ENCODE measurements around the gene NPHS2. TPM values are rescaled to one million over a fixed set of nuclear protein-coding genes. Genes with fewer than 3 reads are reported as not detected.

The NPHS2 gene
- not detected for total RNA-seq
- not detected for total RNA-seq (2013)

DNA sequence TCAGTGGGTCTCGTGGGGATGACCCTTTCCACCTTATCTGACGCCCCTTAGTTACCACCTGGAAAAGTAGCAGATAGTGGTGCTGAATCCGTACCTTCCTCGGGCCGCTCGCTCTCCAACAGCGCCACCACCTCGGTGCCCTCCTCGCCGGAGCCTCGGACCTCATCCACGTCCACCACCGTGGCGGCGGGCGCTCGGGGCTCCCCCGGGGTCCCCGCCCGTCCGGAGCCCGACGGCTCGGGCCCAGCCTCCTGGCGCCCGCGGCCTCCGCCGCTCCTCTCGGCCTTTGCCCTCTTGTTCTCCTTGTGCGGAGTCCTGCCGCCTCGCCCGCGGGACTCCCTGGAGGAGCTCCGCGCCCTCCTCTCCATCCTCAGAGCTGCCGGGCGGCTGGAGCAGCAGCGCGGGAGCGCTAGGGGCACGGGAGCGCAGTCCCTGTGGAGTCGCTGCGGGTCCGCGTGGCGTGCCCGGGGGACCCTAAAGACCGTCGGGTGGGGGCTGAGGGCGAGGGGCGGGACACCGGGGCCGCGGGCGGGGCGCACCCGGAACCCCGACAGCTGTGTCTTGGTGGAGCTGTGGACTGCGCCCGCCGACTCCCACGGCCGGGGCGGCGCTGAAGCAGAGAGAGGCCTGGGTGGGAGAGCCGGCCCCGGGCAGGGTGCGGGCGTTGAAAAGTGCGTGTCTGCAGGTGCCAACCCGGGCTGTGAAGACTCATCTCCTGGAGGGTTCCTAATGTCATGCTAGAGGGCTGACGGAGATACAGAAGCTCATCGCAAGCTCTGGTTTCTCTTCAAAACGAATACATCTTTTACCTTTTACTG lies at the start of gene NPHS2:
Gene NPHS2 (minus strand): TSS at position 452 of the 818 bp plus-strand sequence. CDS start 84 bp downstream, at position 368.
- no peaks in the 10 kb centered on the region for H3K9me3 ChIP-seq (ENCODE audit: control insufficient read depth, insufficient read depth, low read length)
- WGBS (ENCODE audit: insufficient coverage) = 9% methylated on average over 77 of the region's 77 CpGs
- ATAC-seq (no peak), DNase-seq (no peak)
- Mint-ChIP-seq H3K9me3 (peaks cover 0 to under 1% of the 10 kb centered on the region in 2 donors), H3K4me3 (no peak within 1 kb of the TSS), H3K27ac (no peak within 1 kb of the TSS), H3K36me3 (peaks cover 7% of the 10 kb centered on the region), H3K27me3 (ENCODE audit: low read depth in 2 of 2) (peaks cover 43% of the 10 kb centered on the region in 2 donors), H3K4me1 (peaks cover 0 to 5% of the 10 kb centered on the region in 2 donors)
- H3K4me3 ChIP-seq (ENCODE audit: low read length) = no peak within 1 kb of the TSS
- intact Hi-C loops (cut with micrococcal nuclease) = no loop called here
- H3K27me3 ChIP-seq (ENCODE audit: control insufficient read depth, insufficient read depth, low read length) = peaks cover 9% of the 10 kb centered on the region
- no peaks in the 10 kb centered on the region for H3K36me3 ChIP-seq (ENCODE audit: control insufficient read depth, insufficient read depth, low read length)
- TF ChIP-seq, protein P1, sequence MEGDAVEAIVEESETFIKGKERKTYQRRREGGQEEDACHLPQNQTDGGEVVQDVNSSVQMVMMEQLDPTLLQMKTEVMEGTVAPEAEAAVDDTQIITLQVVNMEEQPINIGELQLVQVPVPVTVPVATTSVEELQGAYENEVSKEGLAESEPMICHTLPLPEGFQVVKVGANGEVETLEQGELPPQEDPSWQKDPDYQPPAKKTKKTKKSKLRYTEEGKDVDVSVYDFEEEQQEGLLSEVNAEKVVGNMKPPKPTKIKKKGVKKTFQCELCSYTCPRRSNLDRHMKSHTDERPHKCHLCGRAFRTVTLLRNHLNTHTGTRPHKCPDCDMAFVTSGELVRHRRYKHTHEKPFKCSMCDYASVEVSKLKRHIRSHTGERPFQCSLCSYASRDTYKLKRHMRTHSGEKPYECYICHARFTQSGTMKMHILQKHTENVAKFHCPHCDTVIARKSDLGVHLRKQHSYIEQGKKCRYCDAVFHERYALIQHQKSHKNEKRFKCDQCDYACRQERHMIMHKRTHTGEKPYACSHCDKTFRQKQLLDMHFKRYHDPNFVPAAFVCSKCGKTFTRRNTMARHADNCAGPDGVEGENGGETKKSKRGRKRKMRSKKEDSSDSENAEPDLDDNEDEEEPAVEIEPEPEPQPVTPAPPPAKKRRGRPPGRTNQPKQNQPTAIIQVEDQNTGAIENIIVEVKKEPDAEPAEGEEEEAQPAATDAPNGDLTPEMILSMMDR (IDR thresholded peaks at IDR 0.05) = no peak
- no peak within 1 kb of the TSS for H3K27ac ChIP-seq (ENCODE audit: low read length)
- no peaks in the 10 kb centered on the region for H3K4me1 ChIP-seq (ENCODE audit: control insufficient read depth, insufficient read depth, low read length)

DNA sequence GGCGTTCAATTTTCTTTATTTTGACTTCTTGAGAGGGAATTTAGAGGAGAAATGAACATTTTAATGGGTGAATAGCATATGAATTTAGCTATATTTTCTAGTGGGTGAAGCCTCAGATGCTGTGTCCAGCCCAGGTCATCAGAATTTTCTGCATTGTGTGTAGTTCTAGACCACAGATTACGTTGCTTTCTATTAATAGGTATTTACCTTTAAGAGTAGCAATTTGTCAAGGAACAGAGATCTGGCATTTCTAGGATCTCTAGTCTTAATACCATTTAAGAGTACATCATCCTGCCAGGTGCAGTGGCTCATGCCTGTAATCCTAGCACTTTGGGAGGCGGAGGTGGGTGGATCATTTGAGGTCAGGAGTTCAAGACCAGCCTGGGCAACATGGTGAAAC lies 36.6 kb upstream of the NPHS2 start:
- Histone ChIP-seq H3K27ac (ENCODE audit: low read length) (no peak overlapping the region), H3K4me3 (ENCODE audit: low read length) (no peak overlapping the region), H3K36me3 (ENCODE audit: control insufficient read depth, insufficient read depth, low read length) (no peaks in the 10 kb centered on the region), H3K27me3 (ENCODE audit: control insufficient read depth, insufficient read depth, low read length) (peaks cover 5% of the 10 kb centered on the region), H3K4me1 (ENCODE audit: control insufficient read depth, insufficient read depth, low read length) (no peaks in the 10 kb centered on the region), H3K9me3 (ENCODE audit: control insufficient read depth, insufficient read depth, low read length) (no peaks in the 10 kb centered on the region)
- Mint-ChIP-seq H3K4me1 (no peaks in the 10 kb centered on the region), H3K36me3 (peaks cover 7% of the 10 kb centered on the region), H3K9me3 (peaks cover 0 to 2% of the 10 kb centered on the region in 2 donors), H3K27ac (no peak overlapping the region), H3K27me3 (ENCODE audit: low read depth in 2 of 2) (peaks cover 11 to 14% of the 10 kb centered on the region in 2 donors), H3K4me3 (no peak overlapping the region)
- DNase-seq (no peak), ATAC-seq (no peak)
- 77% methylated on average over 3 of the region's 3 CpGs for WGBS (ENCODE audit: insufficient coverage)
- intact Hi-C loops (cut with micrococcal nuclease) = no loop called here
- TF ChIP-seq, protein P1 (IDR thresholded peaks at IDR 0.05) = no peak

DNA sequence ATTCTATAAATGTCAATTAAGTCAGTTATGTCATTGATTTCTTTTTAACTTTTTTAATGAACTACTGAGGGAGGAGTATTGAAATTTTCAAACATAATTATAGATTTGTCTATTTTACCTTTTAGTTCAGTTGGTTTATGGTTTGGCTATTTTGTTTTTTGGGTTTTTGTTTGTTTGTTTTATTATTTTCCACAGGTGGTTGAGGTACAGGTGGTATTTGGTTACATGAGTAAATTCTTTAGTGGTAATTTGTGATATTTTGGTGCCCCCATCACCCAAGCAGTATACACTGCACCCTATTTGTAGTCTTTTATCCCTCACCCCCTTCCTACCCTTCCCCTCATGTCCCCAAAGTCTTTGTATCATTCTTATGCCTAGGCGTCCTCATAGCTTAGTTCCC lies 25.3 kb upstream of the NPHS2 start:
- no peaks in the 10 kb centered on the region for H3K36me3 ChIP-seq (ENCODE audit: control insufficient read depth, insufficient read depth, low read length)
- Mint-ChIP-seq H3K4me3 (no peak overlapping the region), H3K27ac (no peak overlapping the region), H3K27me3 (ENCODE audit: low read depth in 2 of 2) (peaks cover 0 to 7% of the 10 kb centered on the region in 2 donors), H3K9me3 (peaks cover 8 to 9% of the 10 kb centered on the region in 2 donors), H3K36me3 (no peaks in the 10 kb centered on the region), H3K4me1 (no peaks in the 10 kb centered on the region)
- H3K27ac ChIP-seq (ENCODE audit: low read length) = no peak overlapping the region
- no peak overlapping the region for H3K4me3 ChIP-seq (ENCODE audit: low read length)
- no peaks in the 10 kb centered on the region for H3K27me3 ChIP-seq (ENCODE audit: control insufficient read depth, insufficient read depth, low read length)
- ATAC-seq (no peak), DNase-seq (no peak)
- no peaks in the 10 kb centered on the region for H3K9me3 ChIP-seq (ENCODE audit: control insufficient read depth, insufficient read depth, low read length)
- intact Hi-C loops (cut with micrococcal nuclease) = no loop called here
- H3K4me1 ChIP-seq (ENCODE audit: control insufficient read depth, insufficient read depth, low read length) = no peaks in the 10 kb centered on the region
- WGBS (ENCODE audit: insufficient coverage) = 71% methylated on average over 1 of the region's 1 CpG
- TF ChIP-seq, protein P1 (IDR thresholded peaks at IDR 0.05) = no peak

All from natural killer cell (primary cell).